Activated naive CD8-positive, alpha-beta T cell treated with anti-CD3 and anti-CD28 coated beads, Interleukin-2, amount 10 ng/mL, durations not matched to agents 7 days and 5 days (primary cell): ENCODE data around the gene C14orf119. TPM values are rescaled to one million over a fixed set of nuclear protein-coding genes. Genes with fewer than 3 reads are reported as not detected.
"Not testable (repeated sequence)": the region's sequence is repeated elsewhere in the genome, so short reads cannot be mapped to it uniquely, and the experiment has no call there.

Source experiments
- ATAC-seq: fragments of 150-1000 bp; cut with Tn5 transposase; one replicate; pipeline ENCODE4 v1.10.0; 2021; ENCODE audit warnings: low read depth, moderate library complexity
- POLR2A ChIA-PET: fragments of 350-600 bp; sonication (Branson Sonifier 250); formaldehyde crosslinking; loops from one replicate; lab custom pipeline; 2021; ENCODE audit warnings: antibody characterized with exemption; lab: Charles Lee
- DNase-seq: peaks from one replicate; pipeline ENCODE4 v3.0.0; 2021
- H3K27ac Mint-ChIP-seq: one replicate; pipeline ENCODE4 v1.8.0; 2022; ENCODE audit warnings: mild to moderate bottlenecking, mixed read lengths
- H3K27me3 Mint-ChIP-seq: one replicate; pipeline ENCODE4 v1.8.0; 2022; ENCODE audit warnings: mild to moderate bottlenecking, moderate library complexity, mixed read lengths
- H3K36me3 Mint-ChIP-seq: one replicate; pipeline ENCODE4 v1.8.0; 2021; ENCODE audit warnings: mild to moderate bottlenecking, mixed read lengths
- H3K4me1 Mint-ChIP-seq: one replicate; pipeline ENCODE4 v1.8.0; 2021; ENCODE audit warnings: mixed read lengths
- H3K4me3 Mint-ChIP-seq: one replicate; pipeline ENCODE4 v1.8.0; 2022; ENCODE audit warnings: mild to moderate bottlenecking, moderate library complexity, mixed read lengths
- H3K9me3 Mint-ChIP-seq: one replicate; pipeline ENCODE4 v1.8.0; 2021; ENCODE audit warnings: mixed read lengths
- total RNA-seq, 2 experiments: library from RNA; stranded (reverse); gene quantifications; one replicate each; pipeline ENCODE4 v1.2.3, GENCODE V29; 2021

Gene C14orf119
- total RNA-seq, 2 experiments from 2014 or later: 46.6 to 47.4 TPM

DNA sequence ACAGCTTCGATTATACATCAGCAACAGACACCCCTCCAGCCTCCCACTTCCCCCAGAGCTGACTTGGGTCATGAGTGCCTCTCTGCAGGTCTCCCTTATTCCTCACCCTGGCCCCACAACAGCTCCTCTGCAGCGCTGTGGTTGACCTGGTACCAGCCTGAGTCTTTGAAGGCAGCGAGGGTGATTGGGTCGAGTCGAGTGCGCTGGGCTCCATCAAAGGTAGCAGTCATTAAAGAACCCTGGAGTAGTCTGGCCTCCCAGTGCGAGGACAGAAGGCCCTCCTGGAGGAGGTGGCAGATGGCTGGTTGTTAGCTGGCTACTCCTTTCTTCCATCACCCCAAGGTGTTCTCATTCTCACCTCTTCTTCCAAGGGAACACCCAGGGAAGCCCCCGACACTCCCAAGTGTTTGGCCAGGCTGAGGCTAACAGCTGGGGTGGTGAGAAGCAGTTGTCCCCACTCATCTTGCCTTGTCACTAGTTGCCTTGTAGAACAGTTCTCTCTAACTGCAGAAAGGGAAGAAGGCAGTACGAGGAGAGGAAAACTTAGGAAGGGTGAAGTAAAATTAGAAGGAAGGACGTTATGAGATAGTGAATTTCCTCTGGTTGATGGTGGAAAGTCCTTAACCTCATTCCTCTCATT, 6.8 kb downstream of the C14orf119 start:
- no peak for DNase-seq
- Mint-ChIP-seq H3K4me1 (peaks cover 14% of the 10 kb centered on the region), H3K27ac (no peak overlapping the region), H3K27me3 (peaks cover 3% of the 10 kb centered on the region), H3K4me3 (no peak overlapping the region), H3K36me3 (peaks cover 14% of the 10 kb centered on the region), H3K9me3 (no peaks in the 10 kb centered on the region)
- ATAC-seq: no peak
- POLR2A ChIA-PET: no interaction called here

- POLR2A ChIA-PET: interaction anchor here (0.5 kb wide), 1 partner anchor 11 kb away, joined by 7 read pairs; no protein-coding TSS in a partner anchor
These were observed 7.5 kb downstream of the C14orf119 start for GRCh38 chr14:23102801-23103200.

DNA sequence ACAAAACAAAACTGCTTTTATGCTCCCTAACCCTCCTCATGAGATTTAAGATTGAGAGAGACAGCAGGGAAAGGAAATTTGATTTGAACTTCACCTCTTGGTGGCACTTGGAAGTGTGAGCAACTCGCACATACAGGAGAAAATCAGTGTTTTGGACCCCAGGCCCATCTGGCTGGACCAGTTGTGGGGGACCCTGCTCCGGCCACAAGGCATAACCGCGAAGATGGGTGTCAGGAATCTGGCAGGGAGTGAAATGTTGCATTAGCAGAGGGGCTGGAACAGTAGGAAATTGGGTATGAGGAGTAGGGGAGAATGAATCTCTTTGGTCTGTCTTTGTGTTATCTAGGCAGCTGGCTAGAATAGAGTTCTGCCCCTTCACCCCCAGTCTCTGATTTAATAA, 8.3 kb downstream of the C14orf119 start:
- Mint-ChIP-seq H3K9me3 (no peaks in the 10 kb centered on the region), H3K27me3 (peaks cover 3% of the 10 kb centered on the region), H3K36me3 (peaks cover 8% of the 10 kb centered on the region), H3K4me1 (peaks cover 8% of the 10 kb centered on the region), H3K27ac (no peak overlapping the region), H3K4me3 (no peak overlapping the region)
- ATAC-seq (no peak), DNase-seq (no peak)
- POLR2A ChIA-PET: interaction anchor here (1.1 kb wide), 1 partner anchor 16 kb away, joined by 3 read pairs; no protein-coding TSS in a partner anchor

More at GRCh38 chr14:23102801-23103200, 7.5 kb downstream of the C14orf119 start:
- Mint-ChIP-seq H3K36me3 (peaks cover 8% of the 10 kb centered on the region), H3K27ac (no peak overlapping the region), H3K27me3 (peaks cover 3% of the 10 kb centered on the region), H3K4me1 (peaks cover 8% of the 10 kb centered on the region), H3K9me3 (no peaks in the 10 kb centered on the region), H3K4me3 (no peak overlapping the region)
- ATAC-seq (no peak), DNase-seq (no peak)

- no peak for DNase-seq
- Mint-ChIP-seq H3K36me3 (peaks cover 8% of the 10 kb centered on the region), H3K9me3 (no peaks in the 10 kb centered on the region), H3K27ac (no peak overlapping the region), H3K27me3 (peaks cover 6% of the 10 kb centered on the region), H3K4me1 (peaks cover 7% of the 10 kb centered on the region), H3K4me3 (no peak overlapping the region)
- POLR2A ChIA-PET: interaction anchor here (1.1 kb wide), 1 partner anchor 16 kb away, joined by 3 read pairs; no protein-coding TSS in a partner anchor
- ATAC-seq: no peak
These were observed 8.8 kb downstream of the C14orf119 start for GRCh38 chr14:23104070-23104590.

DNA sequence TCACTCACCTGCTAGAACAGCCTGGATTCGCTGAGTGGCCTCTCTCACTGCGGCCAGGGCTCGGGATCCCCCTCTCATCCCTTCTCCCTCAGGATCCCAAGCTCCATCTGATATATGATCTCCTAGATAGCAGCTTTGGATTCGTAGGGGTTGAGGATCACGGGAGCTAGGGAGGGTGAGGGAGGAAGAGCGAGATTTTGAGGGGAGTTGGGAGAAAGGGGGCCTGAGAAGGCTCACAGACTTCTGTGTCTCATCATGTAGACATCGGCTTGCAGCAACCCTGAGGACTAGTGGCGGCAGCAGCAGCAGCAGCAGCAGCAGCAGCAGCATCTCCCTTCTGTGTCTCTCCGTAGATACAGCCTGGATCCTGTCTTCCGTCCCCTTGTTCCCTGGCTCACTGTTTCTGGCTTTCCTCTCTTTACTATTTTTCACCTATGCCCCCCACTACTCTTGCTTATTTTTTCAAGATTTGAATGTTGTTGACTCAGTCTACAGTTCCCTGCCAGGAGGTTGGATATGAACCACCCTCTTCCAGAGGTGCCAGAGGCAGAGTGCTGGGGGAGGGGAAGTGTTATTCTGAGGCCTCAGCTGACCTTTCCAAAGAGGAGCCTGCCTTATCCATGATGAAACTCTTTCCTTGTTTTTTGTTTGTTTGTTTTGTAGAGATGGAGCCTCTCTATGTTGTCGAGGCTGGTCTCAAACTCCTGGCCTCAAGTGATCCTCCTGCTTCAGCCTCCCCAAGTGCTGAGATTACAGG, 9.5 kb downstream of the C14orf119 start, which contains the start of gene CIROP:
Gene CIROP, minus strand, starts transcription at position 399 of the 757 bp plus-strand sequence. Its CDS starts 69 bp downstream, at position 330.
- no peak for DNase-seq
- Mint-ChIP-seq H3K4me3 (no peak within 1 kb of the TSS), H3K27ac (no peak within 1 kb of the TSS), H3K36me3 (peaks cover 3% of the 10 kb centered on the region), H3K4me1 (peaks cover 4% of the 10 kb centered on the region), H3K9me3 (no peaks in the 10 kb centered on the region), H3K27me3 (peaks cover 6% of the 10 kb centered on the region)
- ATAC-seq: no peak
- POLR2A ChIA-PET: no interaction called here

DNA sequence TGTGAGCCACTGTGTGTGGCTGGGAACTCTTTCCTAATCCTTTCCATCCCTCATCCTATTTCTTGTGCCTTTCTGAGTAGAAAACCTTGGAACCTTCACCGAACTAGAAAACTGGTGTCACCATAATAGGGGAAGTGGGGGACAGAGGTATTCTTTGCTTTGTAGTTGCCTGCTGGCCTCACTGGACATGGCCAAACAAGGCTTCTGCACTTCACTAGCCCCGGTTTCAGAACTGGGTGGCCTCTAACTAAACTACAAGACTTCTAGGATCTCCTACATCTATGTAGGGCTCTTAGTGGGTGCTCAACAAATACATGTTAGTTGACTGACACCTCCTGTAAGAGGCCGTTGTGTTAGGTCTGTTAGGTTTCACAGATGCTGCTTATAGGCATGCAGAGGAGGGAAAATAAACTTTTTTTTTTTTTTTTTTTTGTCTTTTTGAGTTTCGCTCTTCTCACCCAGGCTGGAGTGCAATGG, 10.1 kb downstream of the C14orf119 start:
- POLR2A ChIA-PET: interaction anchor here (0.6 to 1.4 kb wide), 2 partner anchors 11 to 34 kb away, joined by 3 to 13 read pairs; partner anchors contain the start of genes ACIN1 and C14orf119
- Mint-ChIP-seq H3K36me3 (peaks cover 1% of the 10 kb centered on the region), H3K9me3 (no peaks in the 10 kb centered on the region), H3K4me3 (no peak overlapping the region), H3K27ac (no peak overlapping the region), H3K27me3 (peaks cover 6% of the 10 kb centered on the region), H3K4me1 (peaks cover 4% of the 10 kb centered on the region)
- ATAC-seq (no peak), DNase-seq (no peak)

- H3K27ac Mint-ChIP-seq: no peak overlapping the region
- ATAC-seq (no peak), DNase-seq (no peak)
- peaks cover 1% of the 10 kb centered on the region for H3K36me3 Mint-ChIP-seq
- H3K4me3 Mint-ChIP-seq: no peak overlapping the region
- H3K9me3 Mint-ChIP-seq: no peaks in the 10 kb centered on the region
- POLR2A ChIA-PET: interaction anchor here (1.4 kb wide), 1 partner anchor 12 kb away, joined by 13 read pairs; the partner anchor contains the start of genes ACIN1 and C14orf119
- H3K27me3 Mint-ChIP-seq: peaks cover 6% of the 10 kb centered on the region
- H3K4me1 Mint-ChIP-seq: peaks cover 4% of the 10 kb centered on the region
These were observed 11.4 kb downstream of the C14orf119 start for GRCh38 chr14:23106747-23107045.

GRCh38 chr14:23107620-23108019, 12.3 kb downstream of the C14orf119 start:
- POLR2A ChIA-PET, H3K36me3 Mint-ChIP-seq: not testable (repeated sequence)

GRCh38 chr14:23108169-23108568, 12.9 kb downstream of the C14orf119 start:
- H3K4me1 Mint-ChIP-seq, ATAC-seq, H3K27ac Mint-ChIP-seq, H3K27me3 Mint-ChIP-seq, H3K9me3 Mint-ChIP-seq, DNase-seq, H3K4me3 Mint-ChIP-seq, H3K36me3 Mint-ChIP-seq: not testable (repeated sequence)
- POLR2A ChIA-PET: interaction anchor here (2.8 kb wide), 1 partner anchor 11 kb away, joined by 10 read pairs; the partner anchor contains the start of gene CEBPE

More at GRCh38 chr14:23107620-23108019, 12.3 kb downstream of the C14orf119 start:
- H3K9me3 Mint-ChIP-seq, H3K27ac Mint-ChIP-seq, DNase-seq, H3K4me1 Mint-ChIP-seq, ATAC-seq, H3K4me3 Mint-ChIP-seq, H3K27me3 Mint-ChIP-seq: not testable (repeated sequence)

DNA sequence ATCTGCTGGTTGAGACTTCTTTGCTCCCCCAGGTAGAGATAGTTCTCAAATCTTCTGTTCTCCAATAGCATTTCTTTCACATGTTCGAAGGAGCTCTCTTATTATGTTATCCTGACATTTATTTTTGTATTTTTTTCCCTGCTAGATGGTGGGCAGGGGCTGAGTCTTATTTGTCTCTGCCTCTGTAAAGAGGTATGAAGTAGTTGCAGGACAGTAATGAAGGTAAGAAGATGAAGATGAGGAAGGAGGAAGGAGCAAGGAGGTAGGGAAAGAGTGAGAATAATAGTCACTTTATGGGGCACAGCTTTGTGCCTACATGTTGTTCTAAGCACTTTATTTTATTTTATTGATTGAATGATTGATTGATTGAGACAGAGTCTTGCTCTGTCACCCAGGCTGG, 14.5 kb downstream of the C14orf119 start:
- Mint-ChIP-seq H3K4me3 (no peak overlapping the region), H3K27me3 (peaks cover 7% of the 10 kb centered on the region), H3K36me3 (peaks cover 1% of the 10 kb centered on the region), H3K4me1 (peaks cover 9% of the 10 kb centered on the region), H3K27ac (no peak overlapping the region), H3K9me3 (no peaks in the 10 kb centered on the region)
- DNase-seq (no peak), ATAC-seq (no peak)
- POLR2A ChIA-PET: interaction anchor here (0.6 to 2.8 kb wide), 3 partner anchors 10 to 24 kb away, joined by 3 to 10 read pairs (median 4); partner anchors contain the start of gene CEBPE

DNA sequence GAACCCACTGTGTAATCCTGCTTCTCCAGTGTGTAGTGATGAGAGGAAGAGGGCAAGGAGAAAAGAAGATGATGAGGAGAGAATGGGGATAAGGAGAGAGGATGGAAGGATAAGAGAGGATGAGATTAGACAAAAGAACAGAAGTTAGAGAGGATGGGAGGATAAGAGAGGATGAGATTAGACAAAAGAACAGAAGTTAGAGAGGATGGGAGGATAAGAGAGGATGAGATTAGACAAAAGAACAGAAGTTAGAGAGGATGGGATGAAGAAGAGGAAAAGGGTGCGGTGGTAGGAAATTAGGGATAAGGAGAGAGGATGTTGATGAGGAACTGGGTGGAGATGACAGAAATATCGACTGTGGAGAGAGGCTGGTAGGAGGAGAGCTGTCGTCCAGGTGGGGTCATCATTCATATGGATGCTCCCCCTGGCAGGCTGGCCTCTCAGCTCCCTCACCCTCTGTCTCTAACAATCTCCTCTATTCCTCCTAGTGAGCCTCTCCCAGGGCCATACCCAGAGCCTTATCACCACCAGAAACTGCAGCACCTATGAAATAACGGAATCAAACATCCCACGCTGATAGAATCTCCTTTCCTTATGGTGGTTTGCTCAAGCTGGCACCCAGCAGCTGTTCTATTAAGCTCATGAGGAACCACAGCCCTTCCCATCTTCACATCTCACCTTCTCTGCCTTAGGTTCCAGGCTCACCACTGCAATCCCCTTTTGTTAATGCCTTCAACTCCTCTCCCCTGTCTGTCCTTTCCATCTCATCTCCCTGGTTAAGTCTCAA, 15.5 kb downstream of the C14orf119 start:
- Mint-ChIP-seq H3K4me3 (no peak overlapping the region), H3K27ac (no peak overlapping the region), H3K9me3 (no peaks in the 10 kb centered on the region), H3K36me3 (peaks cover 1% of the 10 kb centered on the region), H3K27me3 (peaks cover 5% of the 10 kb centered on the region), H3K4me1 (peaks cover 9% of the 10 kb centered on the region)
- ATAC-seq (no peak), DNase-seq (no peak)
- POLR2A ChIA-PET: interaction anchor here (0.7 to 2.8 kb wide), 2 partner anchors 9 to 15 kb away, joined by 3 to 10 read pairs; partner anchors contain the start of genes C14orf119 and CEBPE

DNA sequence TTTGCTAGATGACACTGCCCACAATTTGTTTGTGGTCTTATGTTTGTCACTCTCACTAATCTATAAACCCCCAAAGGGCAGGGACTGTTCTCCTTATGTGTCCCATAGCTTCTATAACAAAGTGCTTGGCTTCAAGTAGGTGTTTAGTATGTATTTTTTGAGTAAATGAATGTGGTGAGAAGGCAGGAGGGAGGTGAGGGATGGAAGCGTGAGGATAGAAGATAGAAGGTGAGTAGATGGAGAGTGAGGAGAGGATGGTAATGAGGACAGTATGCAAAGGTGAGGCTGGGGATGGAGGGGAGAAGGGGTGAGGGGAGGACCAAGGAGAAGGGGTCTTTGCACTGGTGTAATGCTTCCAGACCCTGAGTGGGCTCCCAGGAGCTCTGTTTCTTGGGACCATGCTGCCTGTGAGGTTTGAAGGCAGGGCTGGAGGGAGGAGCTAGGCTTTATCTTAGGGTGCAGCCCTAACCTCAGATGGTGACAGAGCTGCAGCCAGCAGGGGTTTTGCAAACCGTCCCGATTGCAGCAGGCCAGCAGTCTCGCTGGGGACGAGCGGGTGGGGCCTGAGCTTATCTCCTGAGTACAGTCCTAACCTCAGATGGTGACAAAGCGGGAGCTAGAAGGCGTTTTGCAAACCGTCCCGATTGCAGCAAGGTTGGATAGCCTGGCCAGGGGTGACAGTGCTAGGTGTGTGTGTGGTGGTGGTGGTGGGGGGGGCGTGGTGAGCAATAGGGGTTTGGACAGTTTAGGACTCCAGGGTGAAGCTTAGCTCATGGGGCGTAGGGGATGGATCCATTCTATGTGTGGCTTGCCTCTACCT, 17.3 kb downstream of the C14orf119 start:
- Mint-ChIP-seq H3K27me3 (peaks cover 5% of the 10 kb centered on the region), H3K9me3 (no peaks in the 10 kb centered on the region), H3K4me3 (no peak overlapping the region), H3K27ac (no peak overlapping the region), H3K36me3 (no peaks in the 10 kb centered on the region), H3K4me1 (peaks cover 5% of the 10 kb centered on the region)
- POLR2A ChIA-PET: interaction anchor here (0.8 kb wide), 1 partner anchor 44 kb away, joined by 4 read pairs; no protein-coding TSS in a partner anchor
- DNase-seq: no peak
- ATAC-seq: no peak
